T47D (cell line): ENCODE data around the gene SBF2.

ENCODE experiments used
- DNase-seq, 2 experiments: peaks; one replicate each; pipeline versions ENCODE4 v3.0.0 to v3.0.0-alpha.2; 2011 to 2012; ENCODE audit warnings: low read depth in 1 of 2, low spot score in 1 of 2
- JUND ChIP-seq: IDR thresholded peaks from 2 replicates; pipeline ENCODE4 v1.6.1; 2012; ENCODE audit warnings: low read depth
- in situ Hi-C: cut with HindIII; loops from 2 replicates; pipeline ENCODE4 v1.10.0; 2016; ENCODE audit warnings: low sequenced_read_pairs, low pct_unique_long_range_greater_than_20kb

Gene SBF2

DNA sequence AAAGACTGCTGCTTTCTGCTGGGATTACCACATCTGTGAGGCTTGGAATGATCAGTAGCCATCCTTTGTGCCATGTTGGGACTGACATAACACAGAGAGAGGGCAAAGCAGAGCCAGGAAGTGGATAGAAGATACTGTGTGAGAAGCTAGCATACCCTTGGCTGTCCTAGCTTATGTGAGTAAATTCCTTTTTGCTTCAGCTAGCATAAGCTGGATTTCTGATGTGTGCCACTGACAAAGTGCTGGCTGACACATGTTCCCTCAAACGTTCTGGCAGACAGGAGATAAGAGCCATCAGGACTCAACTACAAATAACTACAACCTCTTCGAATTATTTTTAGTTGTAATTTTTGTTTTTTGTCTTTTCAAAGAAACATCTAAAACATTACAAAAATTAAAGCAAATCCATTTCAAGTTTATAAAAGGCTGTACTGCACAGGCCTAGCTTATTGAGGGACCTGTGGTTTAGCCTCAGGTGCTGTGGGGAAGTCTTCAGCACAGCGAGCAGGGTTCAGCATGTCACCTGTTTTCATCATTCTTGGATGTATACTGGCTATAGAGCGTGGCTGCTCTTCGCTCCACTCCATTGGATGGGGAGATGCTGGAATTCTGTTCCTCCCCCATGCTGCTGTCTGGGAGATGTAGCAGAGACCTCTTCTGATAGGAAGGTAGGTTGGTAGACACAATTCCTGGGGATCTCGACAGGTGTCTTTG is 509.3 kb downstream of the SBF2 start:
- DNase-seq: no peak
- TF ChIP-seq JUND: no peak
- in situ Hi-C loops: no loop called here

DNA sequence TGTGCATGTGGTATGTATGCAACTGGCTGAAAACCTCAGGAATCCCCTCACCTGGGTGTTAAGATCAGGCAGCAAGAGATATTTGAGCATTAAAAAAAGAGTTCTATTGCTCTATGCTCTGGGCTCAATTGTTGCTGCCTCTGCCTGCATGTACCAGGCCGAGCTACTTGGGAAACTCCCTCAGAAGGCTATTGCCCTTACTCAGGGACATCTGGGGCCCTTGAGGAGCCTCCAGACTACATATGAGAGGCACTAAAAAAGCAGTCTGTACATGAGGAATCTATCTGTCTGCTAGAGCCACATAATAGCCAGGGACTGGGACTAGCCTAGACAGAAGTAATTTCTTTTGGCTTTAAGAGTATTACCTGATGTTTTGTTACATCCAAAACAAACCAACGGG is 510.0 kb downstream of the SBF2 start:
- TF ChIP-seq JUND: no peak
- in situ Hi-C loops: no loop called here
- no peak for DNase-seq

GRCh38 chr11:9780929-9781328 is 513.1 kb downstream of the SBF2 start:
- no peak for TF ChIP-seq JUND
- DNase-seq: no peak
- in situ Hi-C loops: no loop called here

- in situ Hi-C loops: no loop called here
- no peak for DNase-seq
- TF ChIP-seq JUND: no peak
Observed at GRCh38 chr11:9777525-9777924, 516.5 kb downstream of the SBF2 start.

- no peak for DNase-seq
- no peak for TF ChIP-seq JUND
- in situ Hi-C loops: no loop called here
Observed at GRCh38 chr11:9777066-9777465, 517.0 kb downstream of the SBF2 start.

DNA sequence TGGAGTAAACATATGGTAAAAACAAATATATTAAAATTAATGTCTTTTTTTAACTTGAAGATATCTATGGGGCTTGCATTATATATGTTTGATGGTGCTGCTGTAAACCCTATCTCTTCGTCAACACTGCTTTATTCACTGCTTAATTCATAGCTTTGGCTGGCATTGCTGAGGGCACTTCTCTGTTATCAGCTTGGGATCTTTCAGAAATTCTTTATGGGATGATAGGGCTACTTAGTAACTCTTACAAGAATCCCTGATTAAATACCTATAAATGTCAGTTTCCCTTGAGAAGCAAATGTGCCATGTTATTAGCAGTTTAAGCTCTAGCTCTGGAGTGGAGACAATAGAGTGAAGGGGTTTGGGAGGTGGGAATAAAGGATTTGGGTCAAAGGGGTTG is 517.8 kb downstream of the SBF2 start:
- TF ChIP-seq JUND: 0 out of 2 replicates have a peak, but pooled peaks have one; percentile 22
- DNase-seq: no peak
- in situ Hi-C loops: no loop called here

- in situ Hi-C loops: no loop called here
- TF ChIP-seq JUND: no peak
- no peak for DNase-seq
Observed at GRCh38 chr11:9775398-9775779, 518.6 kb downstream of the SBF2 start.

- no peak for TF ChIP-seq JUND
- DNase-seq: no peak
- in situ Hi-C loops: no loop called here
Observed at GRCh38 chr11:9774591-9775397, 519.2 kb downstream of the SBF2 start.

GRCh38 chr11:9774109-9774508 is 519.9 kb downstream of the SBF2 start:
- in situ Hi-C loops: no loop called here
- DNase-seq: no peak

GRCh38 chr11:9773524-9773923 is 520.5 kb downstream of the SBF2 start:
- in situ Hi-C loops: no loop called here
- no peak for TF ChIP-seq JUND
- no peak for DNase-seq

More at GRCh38 chr11:9774109-9774508, 519.9 kb downstream of the SBF2 start:
- no peak for TF ChIP-seq JUND

DNA sequence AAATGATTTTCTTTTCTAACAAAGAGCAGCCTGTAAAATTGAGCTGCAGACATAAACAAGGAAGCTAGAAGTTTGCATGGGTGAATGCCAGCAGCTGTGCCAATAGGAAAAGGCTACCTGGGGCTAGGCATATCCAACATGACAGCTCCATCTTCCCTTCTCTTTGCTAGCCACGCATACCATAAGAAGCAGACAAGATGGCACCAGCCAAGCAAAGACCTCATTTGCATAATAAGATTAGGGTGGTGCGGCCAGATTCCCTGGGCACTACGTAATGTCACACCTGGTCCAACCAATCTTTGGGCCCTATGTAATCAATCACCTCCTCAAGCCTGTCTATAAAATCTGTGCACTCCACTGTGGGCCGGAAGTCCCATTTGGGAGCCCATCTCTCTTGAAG is 521.8 kb downstream of the SBF2 start:
- in situ Hi-C loops: no loop called here
- no peak for TF ChIP-seq JUND
- DNase-seq: no peak

DNA sequence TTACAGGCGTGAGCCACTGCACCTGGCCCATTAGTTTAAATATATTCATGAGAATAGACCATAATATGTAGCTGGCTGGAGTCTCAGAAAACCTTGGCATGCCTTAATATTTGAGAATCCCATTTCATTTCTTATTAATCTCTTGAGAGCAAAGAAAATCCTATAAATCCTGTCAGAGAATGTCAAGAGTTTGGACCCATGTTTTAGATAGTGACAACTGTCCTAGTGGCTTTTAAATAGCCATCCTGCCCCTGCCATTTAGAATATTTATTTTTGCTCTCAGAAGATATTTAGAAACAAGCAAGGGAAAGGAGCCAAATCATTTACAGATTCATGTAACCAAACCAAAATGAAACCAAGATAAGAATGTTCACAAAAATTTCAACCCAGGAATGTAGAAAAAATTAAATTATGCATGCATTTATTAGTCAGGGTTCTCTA is 522.9 kb downstream of the SBF2 start:
- in situ Hi-C loops: no loop called here
- TF ChIP-seq JUND: no peak
- DNase-seq: no peak

GRCh38 chr11:9769621-9770020 is 524.4 kb downstream of the SBF2 start:
- in situ Hi-C loops: no loop called here

More at GRCh38 chr11:9769621-9770020, 524.4 kb downstream of the SBF2 start:
- no peak for DNase-seq
- no peak for TF ChIP-seq JUND
